Measurements from ENCODE around the gene CAMK2G.

Gene CAMK2G

DNA sequence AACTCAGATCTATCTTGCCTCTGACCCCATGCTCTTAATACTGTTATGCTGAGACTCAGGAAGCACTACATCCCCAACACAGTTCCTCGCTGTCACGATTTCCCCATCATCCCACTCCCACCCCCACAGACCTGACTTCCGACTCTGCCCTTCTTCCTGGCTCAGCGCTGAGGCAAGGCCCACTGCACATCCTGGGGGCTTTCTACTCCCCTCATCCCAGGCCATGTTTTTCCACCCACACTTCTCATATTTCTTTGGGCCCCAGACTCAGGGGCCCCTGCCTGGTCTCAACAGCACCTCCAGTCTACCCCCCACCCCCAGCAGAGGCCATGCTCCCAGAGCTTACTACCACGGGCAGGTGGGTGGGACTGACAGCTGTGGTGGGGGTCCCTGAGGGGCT is 55.3 kb downstream of the CAMK2G start:
- no peak overlapping the region for H3K4me3 ChIP-seq (replicated peaks; ENCODE audit: low read depth, low read length)
- TF ChIP-seq, protein P1, sequence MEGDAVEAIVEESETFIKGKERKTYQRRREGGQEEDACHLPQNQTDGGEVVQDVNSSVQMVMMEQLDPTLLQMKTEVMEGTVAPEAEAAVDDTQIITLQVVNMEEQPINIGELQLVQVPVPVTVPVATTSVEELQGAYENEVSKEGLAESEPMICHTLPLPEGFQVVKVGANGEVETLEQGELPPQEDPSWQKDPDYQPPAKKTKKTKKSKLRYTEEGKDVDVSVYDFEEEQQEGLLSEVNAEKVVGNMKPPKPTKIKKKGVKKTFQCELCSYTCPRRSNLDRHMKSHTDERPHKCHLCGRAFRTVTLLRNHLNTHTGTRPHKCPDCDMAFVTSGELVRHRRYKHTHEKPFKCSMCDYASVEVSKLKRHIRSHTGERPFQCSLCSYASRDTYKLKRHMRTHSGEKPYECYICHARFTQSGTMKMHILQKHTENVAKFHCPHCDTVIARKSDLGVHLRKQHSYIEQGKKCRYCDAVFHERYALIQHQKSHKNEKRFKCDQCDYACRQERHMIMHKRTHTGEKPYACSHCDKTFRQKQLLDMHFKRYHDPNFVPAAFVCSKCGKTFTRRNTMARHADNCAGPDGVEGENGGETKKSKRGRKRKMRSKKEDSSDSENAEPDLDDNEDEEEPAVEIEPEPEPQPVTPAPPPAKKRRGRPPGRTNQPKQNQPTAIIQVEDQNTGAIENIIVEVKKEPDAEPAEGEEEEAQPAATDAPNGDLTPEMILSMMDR (IDR thresholded peaks at IDR 0.05; ENCODE audit: low read depth, low read length, missing control alignments) = no peak
- no peak for DNase-seq (ENCODE audit: extremely low read depth, low read depth)

DNA sequence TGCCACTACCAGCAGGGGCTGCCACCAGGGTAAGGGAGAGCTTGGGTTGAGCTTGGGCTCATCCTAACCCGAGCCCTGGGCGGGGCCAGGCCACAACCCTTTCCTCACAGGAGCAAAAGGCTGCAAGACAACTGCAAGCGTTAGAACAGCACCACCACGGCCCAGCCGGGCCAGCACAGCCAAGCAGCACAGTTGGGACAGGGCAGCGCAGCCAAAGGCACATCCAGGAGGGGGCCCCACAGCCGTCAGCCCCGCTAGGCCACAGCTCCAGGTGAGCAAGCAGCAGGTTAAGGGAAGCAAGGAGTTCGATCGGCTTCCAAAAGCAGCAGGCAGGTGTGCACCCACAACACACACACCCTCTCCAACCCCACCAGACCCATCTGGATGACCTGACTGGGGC is 56.0 kb downstream of the CAMK2G start:
- DNase-seq (ENCODE audit: extremely low read depth, low read depth) = no peak
- TF ChIP-seq, protein P1 (IDR thresholded peaks at IDR 0.05; ENCODE audit: low read depth, low read length, missing control alignments) = no peak
- no peak overlapping the region for H3K4me3 ChIP-seq (replicated peaks; ENCODE audit: low read depth, low read length)

DNA sequence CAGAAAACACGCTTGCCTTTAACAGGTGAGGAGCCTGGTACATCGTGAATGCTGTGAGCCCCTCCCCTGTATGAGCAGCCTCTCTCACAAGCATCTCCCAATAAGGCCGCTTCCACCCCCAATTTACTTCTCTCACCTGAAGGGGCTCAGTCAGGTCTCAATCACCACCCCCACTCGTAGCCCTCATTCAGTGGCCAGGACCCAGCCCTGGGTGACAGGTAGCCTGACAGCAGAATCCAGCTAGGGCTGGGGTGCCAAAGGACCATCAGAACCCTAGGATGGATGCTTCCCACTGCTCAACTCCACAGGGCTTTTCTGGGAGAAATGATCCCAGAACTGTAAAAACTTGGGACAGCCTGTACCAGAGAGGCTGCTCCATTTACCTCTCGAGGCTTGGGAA is 56.5 kb downstream of the CAMK2G start:
- H3K4me3 ChIP-seq (replicated peaks; ENCODE audit: low read depth, low read length) = no peak overlapping the region
- TF ChIP-seq, protein P1 (IDR thresholded peaks at IDR 0.05; ENCODE audit: low read depth, low read length, missing control alignments) = no peak
- DNase-seq (ENCODE audit: extremely low read depth, low read depth) = no peak

DNA sequence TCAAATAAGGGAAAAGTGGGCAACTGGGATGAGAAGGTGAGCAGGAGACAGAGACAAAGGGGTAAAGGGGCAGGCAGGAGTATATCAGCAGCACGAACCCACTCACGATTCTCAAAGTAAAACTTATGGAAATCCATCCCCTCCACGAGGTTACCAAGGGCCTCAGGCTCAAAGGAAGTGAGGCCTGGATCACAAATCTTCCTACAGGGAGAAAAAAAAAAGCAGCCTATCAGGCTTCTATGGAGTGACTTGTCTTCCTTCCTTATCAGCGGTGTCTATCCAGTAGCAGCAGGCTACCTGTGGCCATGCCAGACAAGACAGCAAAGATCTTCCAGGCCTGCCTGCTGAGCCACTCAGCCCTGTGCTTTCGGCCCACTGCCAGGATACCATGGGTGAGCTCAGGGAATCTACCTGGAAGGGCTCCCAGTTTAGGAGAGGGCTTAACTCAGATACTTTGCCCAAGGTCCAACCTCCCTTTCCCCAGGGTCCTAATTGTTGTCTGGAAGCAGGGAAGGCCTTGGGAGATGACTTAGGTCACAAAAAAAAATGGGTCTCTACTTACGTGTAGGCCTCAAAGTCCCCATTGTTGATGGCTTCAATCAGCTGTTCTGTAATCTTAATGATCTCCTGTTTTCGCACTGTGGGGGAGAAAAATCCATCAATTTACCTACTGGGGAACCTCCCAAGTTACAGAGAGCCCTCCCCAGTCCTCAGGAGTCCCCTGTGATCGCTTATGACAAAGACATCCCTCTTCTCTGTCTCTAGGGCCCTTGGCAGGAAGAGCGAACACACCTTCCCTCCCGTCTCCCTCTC is 57.2 kb downstream of the CAMK2G start:
- TF ChIP-seq, protein P1 (IDR thresholded peaks at IDR 0.05; ENCODE audit: low read depth, low read length, missing control alignments) = no peak
- DNase-seq (ENCODE audit: extremely low read depth, low read depth) = no peak
- no peak overlapping the region for H3K4me3 ChIP-seq (replicated peaks; ENCODE audit: low read depth, low read length)

DNA sequence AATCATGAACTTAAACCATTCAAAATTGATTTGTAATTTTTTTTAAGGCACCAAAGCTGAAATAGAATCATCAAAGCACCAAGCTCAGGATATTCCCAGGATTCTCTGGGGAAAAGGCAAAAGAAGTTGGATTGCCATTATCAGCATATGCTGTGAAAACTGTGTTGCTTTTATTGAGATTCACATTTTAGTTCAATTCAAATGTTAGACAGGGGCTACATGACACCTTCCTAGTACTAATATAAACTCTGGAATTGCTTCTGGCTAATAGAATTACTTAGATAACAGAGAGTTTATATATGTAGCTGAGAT is 58.7 kb downstream of the CAMK2G start:
- no peak for DNase-seq (ENCODE audit: extremely low read depth, low read depth)
- no peak overlapping the region for H3K4me3 ChIP-seq (replicated peaks; ENCODE audit: low read depth, low read length)
- TF ChIP-seq, protein P1 (IDR thresholded peaks at IDR 0.05; ENCODE audit: low read depth, low read length, missing control alignments) = no peak

DNA sequence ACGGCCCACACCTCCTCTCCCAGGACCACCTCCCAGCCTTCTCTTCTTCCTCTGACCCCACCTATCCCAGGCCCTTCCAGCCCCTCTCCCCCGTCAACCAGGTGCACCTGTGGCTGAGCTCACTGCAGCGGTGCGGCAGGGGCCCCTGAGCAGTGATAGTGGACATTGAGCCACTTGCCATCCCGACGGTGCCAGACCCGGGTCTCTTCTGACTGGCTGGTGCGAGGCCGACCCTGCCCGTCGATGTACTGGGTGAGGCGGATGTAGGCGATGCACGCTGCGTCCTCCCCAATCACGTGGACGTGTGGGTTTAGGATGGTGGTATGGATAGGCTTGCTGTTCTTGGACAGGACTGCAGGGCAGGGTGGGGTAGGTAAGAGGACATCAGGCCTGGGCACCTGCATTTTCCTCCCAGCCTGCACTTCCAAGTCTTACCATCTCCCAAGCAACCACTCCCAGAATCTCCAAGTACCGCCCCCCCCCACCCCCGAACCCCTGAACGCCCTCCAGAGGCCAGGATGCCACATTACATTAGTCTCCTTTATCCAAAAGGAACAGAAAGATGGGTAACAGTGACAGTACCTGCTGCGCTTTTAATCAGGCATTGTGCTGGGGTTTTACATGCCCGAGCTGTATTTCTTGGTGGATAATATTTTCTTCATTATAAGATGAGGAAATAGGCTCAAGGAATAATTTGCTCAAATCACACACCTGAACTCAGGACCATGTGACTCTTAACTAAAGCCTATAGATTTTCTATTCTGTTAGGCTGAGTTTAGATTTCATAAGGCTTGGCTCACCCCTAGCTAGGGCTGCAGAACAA is 59.2 kb downstream of the CAMK2G start:
- no peak overlapping the region for H3K4me3 ChIP-seq (replicated peaks; ENCODE audit: low read depth, low read length)
- TF ChIP-seq, protein P1 (IDR thresholded peaks at IDR 0.05; ENCODE audit: low read depth, low read length, missing control alignments) = peak; percentile 23
- DNase-seq (ENCODE audit: extremely low read depth, low read depth) = no peak

Data from HFF-Myc (cell line).